Upper lobe of left lung (tissue), 6 donors: ENCODE data around the gene DIAPH3. TPM values are rescaled to one million over a fixed set of nuclear protein-coding genes. Genes with fewer than 3 reads are reported as not detected.
A peak's percentile ranks its signal among the peaks of the same experiment; 100 is the strongest.

Experiments
- ATAC-seq, 2 donors: fragments of 200-7000 bp; cut with Tn5 transposase; one replicate each; pipeline ENCODE4 v1.9.1; 2022; ENCODE audit warnings: mild to moderate bottlenecking in 2 of 2, moderate library complexity in 2 of 2; ENCODE audit not compliant: low FRiP score in 2 of 2
- DNase-seq, 2 donors: peaks; one replicate each; pipeline ENCODE4 v3.0.0-alpha.2; 2019 to 2020
- H3K27ac ChIP-seq, 4 donors: fragments of 200-600 bp; sonication (generic); one replicate each; pipeline ENCODE4 v1.5.1; 2016 to 2019
- H3K27me3 ChIP-seq, 4 donors: fragments of 200-600 bp; sonication (generic); one replicate each; pipeline ENCODE4 v1.5.1; 2017 to 2019
- H3K36me3 ChIP-seq, 4 donors: fragments of 200-600 bp; sonication (generic); one replicate each; pipeline ENCODE4 v1.5.1; 2016 to 2019
- H3K4me1 ChIP-seq, 4 donors: fragments of 200-600 bp; sonication (generic); one replicate each; pipeline ENCODE4 v1.5.1; 2018 to 2019
- H3K4me3 ChIP-seq, 4 donors: fragments of 200-600 bp; sonication (generic); one replicate each; pipeline ENCODE4 v1.5.1; 2017 to 2019; ENCODE audit warnings: mild to moderate bottlenecking in 2 of 4, moderate library complexity in 1 of 4
- H3K9me3 ChIP-seq, 4 donors: fragments of 200-600 bp; sonication (generic); one replicate each; pipeline ENCODE4 v1.5.1; 2018 to 2019
- CTCF ChIP-seq, 6 experiments: fragments of 450-650 bp in 4 of 6; fragments of 200-600 bp in 2 of 6; sonication (generic) in 2 of 6; IDR thresholded peaks; one replicate each; pipeline ENCODE4 v1.5.1; 2016 to 2019; ENCODE audit warnings: antibody characterized with exemption in 6 of 6
- EP300 ChIP-seq, 4 donors: sonication (generic); formaldehyde crosslinking; IDR thresholded peaks; one replicate each; pipeline ENCODE4 v1.5.1; 2017; ENCODE audit warnings: antibody characterized with exemption in 4 of 4, control low read depth in 2 of 4
- POLR2A ChIP-seq, 4 donors: fragments of 450-650 bp; IDR thresholded peaks; one replicate each; pipeline ENCODE4 v1.5.1; 2016 to 2017; ENCODE audit warnings: antibody characterized with exemption in 4 of 4, mild to moderate bottlenecking in 2 of 4
- POLR2AphosphoS5 ChIP-seq, 2 donors: sonication (generic); formaldehyde crosslinking; IDR thresholded peaks; one replicate each; pipeline ENCODE4 v1.5.1; 2017; ENCODE audit warnings: antibody characterized with exemption in 2 of 2
- WGBS, 2 donors: methylation state at CpG; one replicate each; pipeline ENCODE4 v1.1.5; 2017 to 2018; 5-methylcytosine and 5-hydroxymethylcytosine counted together
- total RNA-seq, 6 donors: library from RNA; depleted of rRNA in 4 of 6; stranded (reverse); fragments of >200 nt in 4 of 6; gene quantifications; one replicate each; pipeline versions ENCODE4 v1.1.0 to v1.2.1, GENCODE V29; 2016 to 2021
- donor health status: DM: no; HTN: no; CAD: no; lungs with moderate emphysema.
- donor health status: DM: no; HTN: yes; CAD: no; lungs with severe emphysema.

The DIAPH3 gene
- total RNA-seq, 6 donors from 2014 or later: 2.8 to 6.3 (median 5.4) TPM

- Histone ChIP-seq H3K4me1 (no peaks in the 10 kb centered on the region), H3K27me3 (no peaks in the 10 kb centered on the region), H3K36me3 (no peaks in the 10 kb centered on the region), H3K27ac (no peak overlapping the region), H3K4me3 (no peak overlapping the region), H3K9me3 (no peaks in the 10 kb centered on the region)
- WGBS, 2 donors: 83 to 84% methylated on average over 2 of the region's 2 CpGs
- TF ChIP-seq POLR2AphosphoS5 (IDR thresholded peaks at IDR 0.05) (no peak), CTCF (IDR thresholded peaks at IDR 0.05) (no peak), POLR2A (IDR thresholded peaks at IDR 0.05) (no peak), EP300 (IDR thresholded peaks at IDR 0.05) (no peak)
- DNase-seq (no peak), ATAC-seq (no peak)
Observed at GRCh38 chr13:59914556-59914955, 249.2 kb downstream of the DIAPH3 start.

GRCh38 chr13:59906413-59907049 is 257.2 kb downstream of the DIAPH3 start:
- Histone ChIP-seq H3K27ac (no peak overlapping the region), H3K36me3 (no peaks in the 10 kb centered on the region), H3K4me1 (no peaks in the 10 kb centered on the region), H3K9me3 (no peaks in the 10 kb centered on the region), H3K4me3 (no peak overlapping the region), H3K27me3 (no peaks in the 10 kb centered on the region)
- TF ChIP-seq POLR2AphosphoS5 (IDR thresholded peaks at IDR 0.05) (no peak), EP300 (IDR thresholded peaks at IDR 0.05) (no peak), POLR2A (IDR thresholded peaks at IDR 0.05) (no peak), CTCF (IDR thresholded peaks at IDR 0.05) (peak in 4 of 6 experiments; percentile 17 to 24 (median 22))
- 51 to 61% methylated on average over 7 of the region's 7 CpGs for whole genome bisulfite sequencing, 2 donors
- ATAC-seq (no peak), DNase-seq (no peak)

GRCh38 chr13:59901191-59901590 is 262.5 kb downstream of the DIAPH3 start:
- ATAC-seq: no peak
- no peak for TF ChIP-seq POLR2AphosphoS5 (IDR thresholded peaks at IDR 0.05)
- TF ChIP-seq POLR2A (IDR thresholded peaks at IDR 0.05): no peak
- TF ChIP-seq CTCF (IDR thresholded peaks at IDR 0.05): no peak
- no peak for TF ChIP-seq EP300 (IDR thresholded peaks at IDR 0.05)
- no peaks in the 10 kb centered on the region for H3K36me3 ChIP-seq
- no peaks in the 10 kb centered on the region for H3K9me3 ChIP-seq
- no peaks in the 10 kb centered on the region for H3K4me1 ChIP-seq
- no peaks in the 10 kb centered on the region for H3K27me3 ChIP-seq
- WGBS, 2 donors: 86 to 89% methylated on average over 3 of the region's 3 CpGs
- no peak for DNase-seq
- H3K27ac ChIP-seq: no peak overlapping the region
- H3K4me3 ChIP-seq: no peak overlapping the region

- TF ChIP-seq POLR2AphosphoS5 (IDR thresholded peaks at IDR 0.05) (no peak), POLR2A (IDR thresholded peaks at IDR 0.05) (no peak), CTCF (IDR thresholded peaks at IDR 0.05) (no peak), EP300 (IDR thresholded peaks at IDR 0.05) (no peak)
- DNase-seq: no peak
- no peak overlapping the region for H3K4me3 ChIP-seq
- no peaks in the 10 kb centered on the region for H3K4me1 ChIP-seq
- no peak for ATAC-seq
- no peaks in the 10 kb centered on the region for H3K36me3 ChIP-seq
- H3K27ac ChIP-seq: no peak overlapping the region
- H3K9me3 ChIP-seq: no peaks in the 10 kb centered on the region
- no peaks in the 10 kb centered on the region for H3K27me3 ChIP-seq
- 52 to 71% methylated on average over 2 of the region's 2 CpGs for WGBS, 2 donors
Observed at GRCh38 chr13:59898066-59898465, 265.7 kb downstream of the DIAPH3 start.

- WGBS, 2 donors: 96 to 97% methylated on average over 1 of the region's 1 CpG
- Histone ChIP-seq H3K4me3 (no peak overlapping the region), H3K36me3 (no peaks in the 10 kb centered on the region), H3K4me1 (no peaks in the 10 kb centered on the region), H3K9me3 (no peaks in the 10 kb centered on the region), H3K27me3 (no peaks in the 10 kb centered on the region), H3K27ac (no peak overlapping the region)
- DNase-seq (no peak), ATAC-seq (no peak)
- no peak for TF ChIP-seq POLR2AphosphoS5 (IDR thresholded peaks at IDR 0.05)
- TF ChIP-seq POLR2A (IDR thresholded peaks at IDR 0.05): no peak
- no peak for TF ChIP-seq CTCF (IDR thresholded peaks at IDR 0.05)
- no peak for TF ChIP-seq EP300 (IDR thresholded peaks at IDR 0.05)
Observed at GRCh38 chr13:59893266-59893665, 270.5 kb downstream of the DIAPH3 start.
